NCI-H526 (cell line): ENCODE results near the gene TBC1D1.
A peak's percentile ranks its signal among the peaks of the same experiment; 100 is the strongest.

Source experiments
- DNase-seq, 2 experiments: peaks; one replicate each; lab custom pipeline; 2025; lab: John Stamatoyannopoulos, UW

The TBC1D1 gene

DNA sequence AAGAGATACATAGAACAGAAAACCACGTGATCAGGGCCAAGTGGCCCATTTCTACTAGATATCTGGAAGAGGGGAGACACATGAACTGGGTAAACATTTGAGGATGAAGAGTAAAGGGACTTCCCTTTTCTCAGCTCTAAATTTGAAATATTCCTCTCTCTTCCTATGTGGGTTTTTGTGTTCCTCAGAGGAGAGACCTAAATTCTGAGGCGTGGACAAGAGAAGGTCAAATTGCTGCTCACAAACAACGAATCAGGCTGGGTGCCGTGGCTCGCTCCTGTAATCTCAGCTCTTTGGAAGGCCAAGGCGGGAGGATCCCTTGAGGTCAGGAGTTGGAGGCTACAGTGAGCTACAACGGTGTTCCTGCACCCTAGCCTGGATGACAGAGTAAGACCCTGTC is 285.3 kb downstream of the TBC1D1 start:
- no peak for DNase-seq

DNA sequence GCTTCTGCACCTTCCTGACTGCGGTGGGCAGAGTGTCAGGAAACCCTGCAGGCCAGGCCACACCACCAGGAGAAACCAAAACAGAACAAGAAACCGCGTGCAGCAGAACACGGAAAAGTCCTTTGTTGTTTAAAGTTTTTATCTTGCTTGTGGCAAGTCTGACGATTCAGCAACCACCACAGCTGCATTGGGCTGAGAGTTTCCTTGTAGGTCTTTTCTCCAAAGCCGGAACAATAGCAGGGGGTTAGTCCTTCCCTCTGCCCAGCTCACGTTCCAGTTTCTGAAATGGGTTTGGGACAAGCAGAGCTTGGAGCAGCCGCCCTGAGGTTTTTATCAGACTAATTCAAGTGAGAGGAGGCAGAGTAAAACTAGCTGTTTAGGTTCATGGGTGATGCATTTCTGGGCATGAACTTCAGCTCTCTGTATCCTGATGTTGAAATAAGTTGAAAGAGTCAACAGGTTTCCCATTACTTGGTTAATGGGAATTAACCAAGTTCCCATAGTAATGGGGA is 286.2 kb downstream of the TBC1D1 start:
- DNase-seq: no peak

DNA sequence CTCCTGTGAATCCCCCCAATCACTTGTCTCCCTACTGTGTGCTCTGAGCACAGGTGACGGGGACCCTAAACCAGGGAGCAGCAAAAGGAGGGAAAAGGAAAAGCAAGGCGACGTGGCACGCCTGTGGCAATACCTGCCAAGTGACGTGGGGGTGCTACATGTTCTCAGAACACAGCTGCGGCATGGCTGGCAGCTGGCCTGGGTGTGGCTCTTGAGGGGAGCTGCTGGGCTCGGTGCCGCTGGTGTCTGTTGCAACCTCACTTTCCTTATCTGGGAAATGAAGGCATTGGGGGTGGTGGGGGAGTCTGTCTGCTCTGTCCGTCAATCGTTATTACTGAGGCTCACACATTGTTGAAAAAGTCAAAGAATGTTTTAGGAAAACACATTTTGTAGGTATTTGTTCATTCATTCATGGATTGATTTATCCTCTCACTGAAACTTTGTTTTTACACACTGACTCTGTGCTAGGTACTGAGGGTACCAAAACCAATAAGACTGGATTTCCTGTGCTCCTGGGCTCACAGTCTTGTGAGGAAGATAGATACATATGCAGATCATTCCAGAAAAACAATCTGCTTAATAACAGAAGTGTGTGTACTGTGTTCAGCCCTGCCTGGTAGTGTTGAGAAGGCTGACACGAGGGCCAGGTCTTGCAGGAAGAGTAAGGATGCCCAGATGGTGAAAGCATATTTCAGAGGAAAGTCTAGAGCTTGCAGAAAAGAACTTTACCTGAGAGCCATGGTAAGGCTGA is 286.9 kb downstream of the TBC1D1 start:
- peak in 1 of 2 experiments; percentile 29 for DNase-seq

DNA sequence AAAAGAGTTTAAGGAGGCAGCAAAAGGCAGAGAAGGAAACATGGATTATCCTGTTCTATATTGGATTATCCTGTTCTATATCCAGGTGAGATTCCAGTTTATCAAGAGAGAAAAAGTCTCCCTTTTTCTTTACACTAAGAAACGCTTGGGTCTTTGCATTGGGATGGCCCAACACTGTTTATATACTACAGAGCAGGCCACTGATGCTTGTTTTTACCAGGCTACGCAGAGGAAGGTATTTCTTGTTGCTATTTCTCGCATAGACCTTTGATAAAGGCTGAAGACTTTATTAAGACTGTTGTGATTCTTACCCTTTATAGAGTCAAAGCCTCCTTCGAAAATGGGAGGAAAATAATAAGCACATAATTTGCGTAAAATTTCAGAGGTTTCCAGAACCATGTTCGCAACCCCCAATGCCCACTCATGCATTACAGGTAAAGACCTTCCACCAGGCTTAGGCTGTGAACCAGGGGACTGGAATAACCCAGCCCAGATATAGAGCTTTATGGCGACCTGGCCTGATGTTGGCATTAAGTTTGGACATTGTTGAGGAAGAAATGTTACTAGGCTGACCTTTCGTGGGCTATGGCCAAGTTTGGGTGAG is 287.6 kb downstream of the TBC1D1 start:
- DNase-seq: no peak

DNA sequence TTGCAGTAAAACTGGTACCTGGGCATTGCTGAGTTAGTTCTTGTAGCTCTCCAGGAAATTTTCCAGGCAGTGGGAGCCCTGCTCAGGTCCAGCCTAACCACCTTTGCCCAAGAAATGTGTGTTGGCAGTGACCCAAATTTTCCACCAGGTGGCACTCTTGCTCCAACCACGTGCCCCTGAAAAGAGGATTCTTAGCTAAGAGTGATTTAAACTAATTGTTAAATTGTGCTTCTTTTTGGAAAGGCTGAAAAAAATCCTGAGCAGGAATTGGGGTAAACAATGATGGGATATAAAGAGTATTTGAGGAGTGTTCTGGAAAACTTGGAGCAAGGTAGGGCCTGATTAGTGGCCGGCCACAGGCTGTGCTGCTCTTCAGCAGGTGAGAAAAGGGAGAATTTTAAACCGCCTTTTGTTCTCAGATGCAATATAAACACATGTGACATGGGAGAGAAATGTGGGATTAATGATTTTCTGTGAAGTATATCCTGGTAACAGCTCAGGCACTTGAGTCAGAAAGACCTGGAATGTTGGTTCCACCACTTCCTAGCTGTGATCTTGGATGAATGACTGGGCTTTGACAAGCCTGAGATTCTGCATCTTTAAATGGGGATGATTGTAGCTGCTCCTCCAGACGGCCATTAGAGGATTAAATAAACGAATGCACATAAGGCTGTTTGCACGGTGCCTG is 288.9 kb downstream of the TBC1D1 start:
- DNase-seq: peak in 1 of 2 experiments; percentile 61

DNA sequence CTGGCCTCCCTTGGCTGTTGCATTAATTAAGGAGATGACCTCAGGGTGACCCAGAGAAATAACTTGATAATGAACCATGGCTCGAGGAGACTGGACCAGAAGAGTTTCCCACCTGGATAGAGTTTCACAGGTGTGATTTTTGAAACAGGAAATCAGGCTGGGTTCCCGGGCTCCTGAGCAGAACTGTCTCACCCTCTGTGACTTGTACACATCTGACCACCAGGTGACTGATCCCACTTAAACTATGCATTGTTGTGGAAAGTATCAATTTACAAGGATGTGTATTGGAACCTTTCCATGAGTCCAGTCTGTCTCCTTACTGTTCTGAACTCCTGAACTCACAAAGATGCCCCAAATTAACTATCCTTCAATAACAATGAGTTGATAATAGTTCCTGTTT is 289.6 kb downstream of the TBC1D1 start:
- DNase-seq: no peak

DNA sequence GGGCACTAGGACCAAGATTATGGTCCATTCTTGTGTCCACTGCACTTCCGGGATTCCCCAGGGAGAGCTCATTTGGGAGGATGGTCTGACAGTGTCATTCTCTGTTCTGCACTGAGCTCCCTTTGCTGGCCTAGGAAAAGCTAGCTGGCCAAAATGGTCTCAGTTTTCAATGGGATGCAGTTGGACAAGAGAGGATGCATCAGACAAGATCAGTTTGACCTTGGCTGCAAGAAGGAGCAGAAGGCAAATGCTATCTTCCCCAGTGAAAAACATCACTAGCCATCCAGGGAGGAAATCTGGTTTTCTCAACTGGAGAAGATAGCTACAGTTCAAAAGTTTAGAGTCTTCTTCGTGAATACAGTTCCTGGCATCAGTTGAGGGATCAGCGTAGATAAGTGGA is 290.4 kb downstream of the TBC1D1 start:
- no peak for DNase-seq

DNA sequence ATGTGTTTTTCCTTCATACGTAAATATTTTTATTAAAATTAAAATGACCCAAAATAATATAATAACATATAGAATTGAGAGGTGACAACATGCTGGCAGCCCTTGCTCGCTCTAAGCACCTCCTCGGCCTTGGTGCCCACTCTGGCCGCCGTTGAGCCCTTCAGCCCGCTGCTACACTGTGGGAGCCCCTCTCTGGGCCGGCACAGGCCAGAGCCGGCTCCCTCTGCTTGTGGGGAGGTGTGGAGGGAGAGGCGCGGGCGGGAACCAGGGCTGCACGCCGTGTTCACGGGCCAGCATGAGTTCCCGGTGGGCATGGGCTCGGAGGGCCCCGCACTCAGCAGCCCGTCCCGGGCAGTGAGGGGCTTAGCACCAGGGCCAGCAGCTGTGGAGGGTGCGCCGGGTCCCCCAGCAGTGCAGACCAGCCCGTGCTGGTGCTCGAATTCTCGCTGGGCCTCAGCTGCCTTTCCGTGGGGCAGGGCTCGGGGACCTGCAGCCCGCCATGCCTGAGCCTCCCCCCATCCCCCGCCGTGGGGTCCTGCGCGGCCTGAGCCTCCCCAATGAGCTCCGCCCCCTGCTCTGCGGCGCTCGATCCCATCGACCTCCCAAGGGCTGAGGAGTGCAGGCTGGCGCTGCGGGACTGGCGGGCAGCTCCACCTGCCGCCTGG is 291.6 kb downstream of the TBC1D1 start:
- DNase-seq: no peak

DNA sequence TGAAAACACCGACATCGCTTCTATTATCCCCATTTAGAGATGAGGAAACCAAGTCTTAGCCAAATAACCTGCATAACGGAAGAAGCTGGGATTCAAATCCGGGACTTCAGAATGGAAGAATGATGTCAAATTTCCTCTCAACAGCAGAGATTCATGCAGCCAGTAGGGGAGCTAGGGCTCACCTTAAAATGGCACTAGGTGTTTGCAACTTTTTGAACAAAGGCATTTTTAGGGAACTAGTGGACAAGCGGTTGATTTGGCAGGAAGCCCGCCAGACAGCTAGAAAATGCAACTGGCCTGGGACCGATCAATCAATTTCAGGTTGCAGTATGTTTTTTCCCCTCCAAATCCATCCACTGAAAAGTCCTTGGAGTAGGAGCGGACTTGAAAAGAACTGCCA is 293.5 kb downstream of the TBC1D1 start:
- DNase-seq: no peak

DNA sequence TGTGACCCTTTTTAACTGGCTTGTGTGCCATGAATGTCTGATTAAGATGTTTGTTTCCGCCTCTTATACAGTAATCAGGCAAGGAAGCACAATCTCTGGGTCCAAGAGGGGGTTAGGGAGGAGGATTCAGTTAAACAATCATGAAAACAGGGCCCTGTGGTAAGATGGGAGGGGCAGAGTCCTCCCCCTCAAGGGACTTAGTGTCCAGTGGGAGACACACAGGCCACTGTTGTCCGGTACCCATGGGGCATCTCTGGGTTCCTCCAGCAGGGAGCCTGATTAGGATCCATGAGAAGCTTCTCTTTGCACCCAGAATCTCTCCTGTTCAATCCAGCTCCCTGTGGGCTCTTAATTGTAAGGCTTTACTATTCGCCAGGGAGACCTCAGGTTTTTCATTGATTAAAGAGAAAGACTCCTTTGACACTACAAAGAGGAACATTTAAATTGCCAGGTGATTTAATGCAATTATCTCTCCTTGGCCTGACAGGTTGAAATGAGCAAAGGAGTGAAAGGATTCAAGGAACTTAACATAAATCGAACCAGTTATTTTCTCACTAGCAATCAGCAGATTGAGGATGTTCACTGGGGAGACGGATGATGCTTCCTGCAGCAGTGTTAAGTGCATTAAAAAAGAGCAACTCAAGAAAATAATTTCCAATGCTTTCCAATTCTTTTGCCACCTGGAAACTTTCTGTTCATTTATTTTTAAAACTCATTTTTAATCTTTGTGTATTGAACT is 294.7 kb downstream of the TBC1D1 start:
- DNase-seq: no peak

DNA sequence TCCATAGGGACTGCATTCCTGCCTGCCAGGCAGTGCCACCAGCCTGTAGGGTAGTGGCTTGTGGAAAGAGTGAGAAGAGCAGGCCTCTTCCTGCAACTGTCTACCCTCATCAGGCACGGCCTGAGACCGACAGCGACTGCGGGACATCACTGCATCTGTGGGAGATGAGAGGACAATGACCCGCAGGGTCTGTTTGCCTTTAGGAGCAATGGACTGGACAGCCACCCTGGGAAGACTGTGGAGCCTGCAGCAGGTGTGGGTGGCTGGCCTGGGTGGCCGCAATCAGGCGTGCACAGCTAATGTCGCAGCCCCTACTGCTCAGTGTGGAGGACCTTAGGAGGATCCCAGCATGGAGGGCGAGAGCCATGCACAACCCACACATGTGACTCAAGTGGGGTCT is 297.3 kb downstream of the TBC1D1 start:
- no peak for DNase-seq

DNA sequence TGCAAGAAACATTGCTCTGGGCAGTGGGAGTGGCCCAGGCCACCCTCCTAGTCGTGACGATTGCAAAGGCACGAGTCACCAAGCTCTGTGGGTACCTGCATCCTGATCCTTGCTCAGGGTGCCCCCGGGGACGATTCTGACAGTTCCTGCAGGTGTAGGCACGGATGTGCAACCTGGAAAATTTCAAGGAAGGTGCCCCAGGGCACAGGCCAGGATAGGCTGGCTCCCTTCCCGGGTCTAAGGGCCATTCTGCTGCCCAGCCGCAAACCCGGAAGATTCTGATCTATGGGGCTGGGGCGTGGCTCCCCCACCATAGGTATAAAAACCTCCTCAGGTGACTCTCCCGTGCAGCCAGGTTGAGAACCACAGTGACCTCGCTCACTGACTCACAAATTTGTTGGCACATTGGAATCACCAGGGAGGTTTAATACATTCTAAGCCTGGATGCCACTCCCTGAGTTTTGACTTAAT is 297.8 kb downstream of the TBC1D1 start:
- DNase-seq: no peak
